ENCODE measurements around the gene DPF1.

DNA sequence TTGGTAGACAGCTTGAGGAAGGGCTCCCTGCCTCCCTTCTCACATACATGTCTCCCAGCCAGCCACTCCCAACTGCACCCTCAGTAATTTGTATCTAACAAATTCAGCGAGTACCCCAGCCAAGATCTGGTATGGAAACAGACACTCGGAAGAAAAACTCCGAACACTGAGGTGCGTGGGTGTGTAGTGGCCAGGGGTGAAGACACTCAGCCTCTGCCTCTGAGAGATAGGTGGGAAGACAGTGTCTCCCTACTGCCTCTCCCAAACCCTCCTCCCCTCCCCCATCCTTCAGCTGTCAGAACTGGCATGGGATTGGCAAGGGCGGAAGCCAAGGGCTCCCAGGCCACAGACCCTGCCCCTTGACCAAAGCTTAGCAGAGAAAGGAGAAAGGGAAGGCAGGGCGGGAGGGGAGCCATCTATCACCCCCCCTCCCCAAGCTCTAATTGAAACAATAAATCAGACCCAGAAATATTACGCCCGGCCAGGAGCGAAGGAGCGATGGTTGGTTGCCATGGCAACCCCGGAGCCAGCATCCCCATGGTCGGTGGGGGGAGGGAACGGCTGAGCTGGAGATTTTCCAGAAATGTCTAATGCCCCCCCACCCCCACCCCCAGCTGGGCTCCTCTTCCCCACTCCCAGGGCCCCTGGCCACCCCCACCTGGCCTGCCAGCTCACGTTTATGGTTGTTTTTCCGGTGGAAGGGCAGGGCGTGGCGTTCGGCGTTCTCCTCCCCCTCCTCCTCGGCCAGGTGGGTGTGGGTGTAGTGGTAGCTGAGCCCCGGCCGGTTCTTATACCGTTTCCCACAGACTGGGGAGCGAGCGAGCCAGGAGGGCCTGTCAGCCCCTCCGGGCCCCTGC, 7.0 kb downstream of the DPF1 start:
- no peak for TF ChIP-seq YY1 (IDR thresholded peaks at IDR 0.05; ENCODE audit: low read depth, low read length)
- no peak for TF ChIP-seq JUND (IDR thresholded peaks at IDR 0.05; ENCODE audit: low read depth, low read length)
- no peak for TF ChIP-seq SMAD5 (IDR thresholded peaks at IDR 0.05; ENCODE audit: low read depth)
- TF ChIP-seq, protein P1, sequence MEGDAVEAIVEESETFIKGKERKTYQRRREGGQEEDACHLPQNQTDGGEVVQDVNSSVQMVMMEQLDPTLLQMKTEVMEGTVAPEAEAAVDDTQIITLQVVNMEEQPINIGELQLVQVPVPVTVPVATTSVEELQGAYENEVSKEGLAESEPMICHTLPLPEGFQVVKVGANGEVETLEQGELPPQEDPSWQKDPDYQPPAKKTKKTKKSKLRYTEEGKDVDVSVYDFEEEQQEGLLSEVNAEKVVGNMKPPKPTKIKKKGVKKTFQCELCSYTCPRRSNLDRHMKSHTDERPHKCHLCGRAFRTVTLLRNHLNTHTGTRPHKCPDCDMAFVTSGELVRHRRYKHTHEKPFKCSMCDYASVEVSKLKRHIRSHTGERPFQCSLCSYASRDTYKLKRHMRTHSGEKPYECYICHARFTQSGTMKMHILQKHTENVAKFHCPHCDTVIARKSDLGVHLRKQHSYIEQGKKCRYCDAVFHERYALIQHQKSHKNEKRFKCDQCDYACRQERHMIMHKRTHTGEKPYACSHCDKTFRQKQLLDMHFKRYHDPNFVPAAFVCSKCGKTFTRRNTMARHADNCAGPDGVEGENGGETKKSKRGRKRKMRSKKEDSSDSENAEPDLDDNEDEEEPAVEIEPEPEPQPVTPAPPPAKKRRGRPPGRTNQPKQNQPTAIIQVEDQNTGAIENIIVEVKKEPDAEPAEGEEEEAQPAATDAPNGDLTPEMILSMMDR (IDR thresholded peaks at IDR 0.05 in 2 of 3, conservative IDR thresholded peaks at IDR 0.05 in 1 of 3; ENCODE audit: control insufficient read depth in 2 of 3, extremely low read depth in 1 of 3, insufficient read depth in 1 of 3, low read depth in 3 of 3, low read length in 3 of 3), result no peak
- TF ChIP-seq HDGF (IDR thresholded peaks at IDR 0.05), result no peak
- TF ChIP-seq SUZ12 (IDR thresholded peaks at IDR 0.05; ENCODE audit: unreplicated experiment), result no peak
- TF ChIP-seq NR2C2 (IDR thresholded peaks at IDR 0.05; ENCODE audit: borderline replicate concordance, control insufficient read depth, insufficient read length, low read depth), result no peak
